GM04503 (cell line): Measurements from ENCODE around the gene HTT.

Experiments used
- DNase-seq: peaks from one replicate; pipeline ENCODE4 v3.0.0-alpha.2; 2012; ENCODE audit warnings: low read depth

Gene HTT

GRCh38 chr4:3174371-3175338 is 100.2 kb downstream of the HTT start:
- no peak for DNase-seq

DNA sequence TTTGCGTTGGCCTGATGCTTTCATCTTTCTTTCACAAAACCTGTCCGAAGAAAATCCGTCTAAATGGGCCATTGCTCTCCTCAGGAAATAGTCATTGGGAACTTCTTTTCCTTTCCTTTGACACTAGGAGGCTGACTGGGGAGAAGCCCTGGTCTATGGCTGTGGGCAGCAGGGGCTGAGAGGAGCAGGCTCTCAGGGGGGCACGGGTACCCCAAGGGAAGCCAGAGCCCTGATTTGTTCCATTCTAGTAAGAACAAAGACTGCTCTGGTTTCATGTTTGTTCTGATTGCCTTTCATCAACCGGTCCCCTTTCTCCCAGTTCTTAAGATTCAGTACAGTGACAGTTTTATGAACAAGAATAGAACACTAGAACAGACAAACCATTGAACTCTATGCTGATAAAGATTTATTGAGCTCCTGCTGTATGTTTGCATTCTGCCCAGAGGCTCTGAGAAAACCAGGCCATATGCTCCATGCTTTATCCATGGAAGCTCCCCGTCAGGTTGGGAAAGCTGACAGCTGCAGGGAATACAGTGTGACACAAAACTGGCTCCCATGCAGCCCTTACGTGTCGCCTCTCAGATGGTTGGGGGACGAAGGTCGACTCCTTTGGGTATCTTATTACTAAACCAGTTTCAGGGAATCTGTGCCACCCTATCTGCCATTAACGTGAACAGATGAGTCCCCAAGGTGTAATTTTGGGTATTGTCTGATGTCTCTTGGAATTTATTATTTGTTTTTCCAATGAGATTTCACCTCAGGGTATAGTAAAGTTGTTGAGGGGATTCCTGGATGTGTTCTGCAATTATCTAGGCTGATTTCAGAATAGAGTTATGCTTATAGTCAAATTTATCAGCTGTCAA is 102.1 kb downstream of the HTT start:
- no peak for DNase-seq

- no peak for DNase-seq
Measured at GRCh38 chr4:3177426-3177825, 102.9 kb downstream of the HTT start.

- DNase-seq: no peak
Measured at GRCh38 chr4:3177905-3178304, 103.4 kb downstream of the HTT start.

DNA sequence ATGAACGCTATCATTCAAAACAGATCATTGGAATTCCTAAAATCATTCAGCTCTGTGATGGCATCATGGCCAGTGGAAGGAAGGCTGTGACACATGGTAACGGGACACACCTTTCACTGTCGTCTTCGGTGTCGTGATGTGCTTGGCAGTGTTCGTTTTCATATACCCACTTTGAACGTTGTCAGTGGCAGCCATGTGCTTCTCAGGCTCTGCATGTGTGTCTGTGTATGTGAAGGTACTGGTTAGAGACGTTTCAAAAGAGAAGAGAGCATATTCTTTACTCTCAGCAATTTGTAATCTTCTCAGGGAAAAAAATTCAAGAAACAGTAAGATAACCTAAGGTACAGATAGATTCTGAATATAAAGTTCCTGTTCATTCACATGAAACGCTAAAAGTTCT is 103.9 kb downstream of the HTT start:
- DNase-seq: no peak

- DNase-seq: no peak
Measured at GRCh38 chr4:3179126-3179706, 104.7 kb downstream of the HTT start.

- no peak for DNase-seq
Measured at GRCh38 chr4:3183008-3183407, 108.5 kb downstream of the HTT start.

GRCh38 chr4:3184725-3185124 is 110.2 kb downstream of the HTT start:
- DNase-seq: no peak

GRCh38 chr4:3186609-3187008 is 112.1 kb downstream of the HTT start:
- DNase-seq: no peak

GRCh38 chr4:3188118-3188517 is 113.6 kb downstream of the HTT start:
- DNase-seq: no peak

DNA sequence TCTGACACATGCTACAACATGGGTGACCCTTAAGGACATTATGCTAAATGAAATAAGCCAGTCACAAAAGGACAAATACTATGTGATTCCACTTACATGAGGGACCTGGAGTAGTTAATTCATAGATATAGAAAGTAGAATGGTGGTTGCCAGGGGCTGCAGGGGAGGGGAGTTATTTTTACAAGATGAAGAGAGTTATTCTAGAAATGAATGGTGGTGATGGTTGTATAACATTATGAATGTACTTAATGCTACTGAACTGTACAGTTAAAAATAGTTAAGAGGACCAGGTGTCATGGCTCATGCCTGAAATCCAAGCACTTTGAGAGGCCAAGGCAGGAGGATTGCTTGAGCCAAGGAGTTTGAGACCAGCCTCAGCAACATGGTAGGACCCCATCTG is 115.0 kb downstream of the HTT start:
- DNase-seq: no peak

DNA sequence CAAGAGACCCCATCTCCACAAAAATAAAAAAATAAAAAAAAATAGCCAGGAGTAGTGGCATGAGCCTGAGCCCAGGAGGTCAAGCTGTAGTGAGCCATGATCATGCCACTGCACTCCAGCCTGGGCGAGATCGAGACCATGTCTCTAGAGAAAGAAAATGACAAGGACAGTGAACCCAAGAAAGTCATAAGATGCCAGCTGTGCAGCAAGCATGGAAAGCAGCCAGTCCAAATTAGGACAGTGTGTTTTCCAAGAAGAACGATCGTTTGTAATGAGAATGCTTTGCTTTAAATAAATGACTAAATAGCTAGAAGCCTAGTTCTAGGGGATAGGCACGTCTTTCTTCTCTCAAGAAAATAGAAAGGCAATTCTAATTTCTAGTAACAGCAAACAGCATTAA is 116.1 kb downstream of the HTT start:
- DNase-seq: no peak

DNA sequence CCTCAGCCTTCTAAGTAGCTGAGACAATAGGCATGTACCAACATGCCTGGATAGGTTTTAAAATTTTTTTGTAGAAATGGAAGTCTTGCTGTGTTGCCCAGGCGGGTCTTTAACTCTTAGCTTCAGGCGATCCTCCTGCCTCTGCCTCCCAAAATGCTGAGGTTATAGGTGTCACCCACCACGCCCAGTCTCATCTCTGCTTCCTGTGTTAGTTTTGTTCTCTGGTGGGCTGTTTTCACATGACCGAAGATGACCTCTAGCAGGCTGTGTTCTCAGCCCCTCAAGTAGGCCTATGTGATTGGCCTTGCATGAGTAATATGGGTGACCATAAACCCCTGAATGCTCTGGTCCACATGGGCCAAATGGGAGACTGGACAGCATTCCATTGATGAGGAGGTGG is 117.7 kb downstream of the HTT start:
- no peak for DNase-seq

DNA sequence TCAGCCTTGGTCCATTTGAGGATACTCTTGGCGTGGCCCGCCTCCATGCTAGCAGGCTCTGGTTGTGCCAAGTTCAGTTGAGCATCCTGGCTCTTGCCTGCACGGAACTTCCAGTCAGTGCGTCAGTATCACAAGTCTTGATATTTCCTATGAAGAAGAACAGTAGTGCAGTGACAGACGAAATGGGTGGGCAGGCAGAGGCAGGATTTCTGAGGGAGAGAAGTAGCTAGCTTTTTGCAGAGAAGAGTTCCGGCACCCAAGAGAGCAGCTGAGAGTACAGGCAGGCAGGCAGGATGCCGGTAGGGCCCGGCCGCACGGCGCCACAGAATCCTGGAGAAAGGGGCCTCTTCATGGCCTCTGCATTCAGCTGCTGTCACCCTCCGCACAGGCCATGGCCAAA is 118.3 kb downstream of the HTT start:
- no peak for DNase-seq

DNA sequence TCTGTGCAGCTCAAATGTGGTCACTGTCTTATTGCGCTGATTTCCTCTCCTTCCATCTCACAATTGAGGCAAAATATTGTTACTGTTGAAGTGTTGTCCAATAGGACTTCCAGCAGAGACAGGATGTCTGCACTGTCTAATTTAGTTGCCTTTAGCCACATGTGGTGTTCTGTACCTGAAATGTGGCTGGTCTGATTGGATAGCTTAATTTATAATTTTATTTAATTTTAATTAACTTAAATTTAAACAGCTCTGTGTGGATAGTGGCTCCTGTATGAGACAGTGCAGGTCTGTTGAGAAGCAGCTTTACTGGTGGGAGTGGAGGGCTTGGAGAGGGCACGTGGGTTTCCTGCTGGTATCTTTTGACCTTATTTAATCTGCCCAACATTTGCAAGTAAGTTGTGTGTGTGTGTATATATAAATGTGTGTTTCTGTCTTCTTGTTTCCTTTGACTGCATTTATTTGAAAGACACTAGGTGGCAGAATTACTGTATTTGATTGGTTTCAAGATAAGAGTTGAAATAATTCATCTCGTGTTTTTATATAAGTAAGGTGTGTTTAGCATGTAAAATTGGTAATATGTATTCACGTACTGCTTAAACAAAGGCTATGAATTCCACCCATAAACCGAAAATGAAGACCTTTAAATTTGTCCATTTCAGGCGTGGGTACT is 119.2 kb downstream of the HTT start:
- no peak for DNase-seq

DNA sequence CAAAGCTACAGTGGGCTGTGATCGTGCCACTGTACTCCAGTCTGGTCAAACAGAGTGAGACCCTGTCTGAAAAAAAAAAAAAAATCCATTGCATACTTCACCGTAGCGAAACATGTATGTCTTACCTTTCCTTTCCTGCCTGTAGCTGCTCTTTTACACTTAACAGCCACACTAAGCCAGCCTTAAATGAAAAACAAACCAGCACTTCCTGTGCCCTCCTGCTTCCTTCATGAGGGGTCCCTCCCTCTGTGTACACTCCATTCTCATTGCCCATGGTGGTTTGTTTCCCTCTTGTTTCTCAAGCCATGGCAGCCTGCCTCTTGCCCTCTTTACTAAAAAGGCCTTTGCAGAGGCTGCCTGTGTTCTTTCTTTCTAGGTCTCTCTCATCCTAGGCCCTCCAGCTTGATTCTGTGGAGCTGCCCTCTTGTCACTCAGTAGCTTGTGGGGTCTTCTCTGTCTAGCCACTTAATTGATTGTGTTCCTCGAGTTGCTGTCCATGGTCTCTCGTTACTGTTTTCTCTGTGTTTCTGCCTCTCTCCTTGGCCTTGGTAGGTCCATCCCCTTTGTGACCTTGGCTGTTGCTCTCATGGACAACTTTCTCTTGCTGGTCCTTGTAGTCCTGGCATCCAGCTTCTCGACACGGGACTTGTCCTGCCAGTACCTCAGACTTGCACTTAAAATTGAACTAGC is 122.3 kb downstream of the HTT start:
- no peak for DNase-seq

GRCh38 chr4:3197366-3198105 is 123.1 kb downstream of the HTT start:
- DNase-seq: no peak

GRCh38 chr4:3198906-3199305 is 124.4 kb downstream of the HTT start:
- no peak for DNase-seq

- peak; percentile 59 for DNase-seq
Measured at GRCh38 chr4:3199653-3200422, 125.4 kb downstream of the HTT start.
